BLaER1 treated with 17β-estradiol and CSF1 and Interleukin-3, amounts not matched to agents 10 nM and 100 nM (cell line): ENCODE data around the gene ABCA5.
"Not testable (repeated sequence)": the region's sequence is repeated elsewhere in the genome, so short reads cannot be mapped to it uniquely, and the experiment has no call there.

Experiments used
- H3K27ac ChIP-seq, 11 experiments: shearing (Covaris generic); formaldehyde crosslinking; 2 replicates each; pipeline ENCODE4 v1.8.1; 2022
- H3K27me3 ChIP-seq, 11 experiments: shearing (Covaris generic); formaldehyde crosslinking; 2 replicates each; pipeline ENCODE4 v1.8.1; 2022
- H3K36me3 ChIP-seq, 11 experiments: shearing (Covaris generic); formaldehyde crosslinking; 2 replicates each; pipeline ENCODE4 v1.8.1; 2022
- H3K4me1 ChIP-seq, 10 experiments: shearing (Covaris generic); formaldehyde crosslinking; 2 replicates each; pipeline ENCODE4 v1.8.1; 2022
- H3K4me2 ChIP-seq, 11 experiments: shearing (Covaris generic); formaldehyde crosslinking; 2 replicates each; pipeline ENCODE4 v1.8.1; 2022
- H3K4me3 ChIP-seq, 10 experiments: shearing (Covaris generic); formaldehyde crosslinking; 2 replicates each; pipeline ENCODE4 v1.8.1; 2022
- H3K9ac ChIP-seq, 11 experiments: shearing (Covaris generic); formaldehyde crosslinking; 2 replicates each; pipeline ENCODE4 v1.8.1; 2022
- H3K9me3 ChIP-seq, 11 experiments: shearing (Covaris generic); formaldehyde crosslinking; replicated peaks in 1 of 11; 2 replicates each; pipeline ENCODE4 v1.8.1; 2022
- H4K20me1 ChIP-seq, 11 experiments: shearing (Covaris generic); formaldehyde crosslinking; 2 replicates each; pipeline ENCODE4 v1.8.1; 2022
- Cebpa-rat ChIP-seq, 11 experiments: shearing (Covaris generic); IDR thresholded peaks; 2 replicates each; pipeline ENCODE4 v1.8.1; 2022

Gene ABCA5

GRCh38 chr17:69222707-69223258, 104.2 kb downstream of the ABCA5 start:
- Histone ChIP-seq H3K36me3 (no peaks in the 10 kb centered on the region), H3K27me3 (no peaks in the 10 kb centered on the region), H3K27ac (no peak overlapping the region), H4K20me1 (no peaks in the 10 kb centered on the region), H3K9ac (no peak overlapping the region), H3K9me3 (0 out of 22 replicates have a peak, but pooled peaks cover 0 to 4% (median 0%) of the 10 kb centered on the region in 11 experiments), H3K4me1 (peaks cover 6 to 38% (median 16%) of the 10 kb centered on the region in 10 experiments; a peak in 17 of 20 replicates), H3K4me3 (no peak overlapping the region), H3K4me2 (no peak overlapping the region)
- no peak for TF ChIP-seq Cebpa-rat (IDR thresholded peaks at IDR 0.05)

- no peaks in the 10 kb centered on the region for H3K27me3 ChIP-seq
- no peaks in the 10 kb centered on the region for H3K36me3 ChIP-seq
- H3K9ac ChIP-seq: no peak overlapping the region
- no peak overlapping the region for H3K4me3 ChIP-seq
- 0 out of 22 replicates have a peak, but pooled peaks cover 0 to 4% (median 0%) of the 10 kb centered on the region in 11 experiments for H3K9me3 ChIP-seq
- H3K4me1 ChIP-seq: peaks cover 0 to 20% (median 8%) of the 10 kb centered on the region in 10 experiments; a peak in 13 of 20 replicates
- no peak overlapping the region for H3K4me2 ChIP-seq
- TF ChIP-seq Cebpa-rat (IDR thresholded peaks at IDR 0.05): no peak
- no peaks in the 10 kb centered on the region for H4K20me1 ChIP-seq
- no peak overlapping the region for H3K27ac ChIP-seq
Measured at GRCh38 chr17:69220098-69220497, 106.8 kb downstream of the ABCA5 start.

GRCh38 chr17:69218986-69219385, 107.9 kb downstream of the ABCA5 start:
- Histone ChIP-seq H3K4me1 (peaks cover 0 to 15% (median 7%) of the 10 kb centered on the region in 10 experiments; a peak in 13 of 20 replicates), H3K27ac (no peak overlapping the region), H4K20me1 (no peaks in the 10 kb centered on the region), H3K4me3 (no peak overlapping the region), H3K9me3 (peaks cover 0 to 7% (median 0%) of the 10 kb centered on the region in 11 experiments; a peak in 5 of 22 replicates), H3K36me3 (no peaks in the 10 kb centered on the region), H3K27me3 (no peaks in the 10 kb centered on the region), H3K9ac (no peak overlapping the region), H3K4me2 (no peak overlapping the region)
- TF ChIP-seq Cebpa-rat (IDR thresholded peaks at IDR 0.05): no peak

- Histone ChIP-seq H4K20me1 (no peaks in the 10 kb centered on the region), H3K36me3 (0 out of 22 replicates have a peak, but pooled peaks cover 0 to 10% (median 0%) of the 10 kb centered on the region in 11 experiments), H3K27me3 (no peaks in the 10 kb centered on the region), H3K4me2 (no peak overlapping the region), H3K27ac (no peak overlapping the region), H3K4me3 (no peak overlapping the region), H3K4me1 (peaks cover 0 to 7% (median 0%) of the 10 kb centered on the region in 10 experiments; a peak in 5 of 20 replicates), H3K9ac (no peak overlapping the region), H3K9me3 (peaks cover 10 to 58% (median 14%) of the 10 kb centered on the region in 11 experiments; a peak in 19 of 22 replicates)
- TF ChIP-seq Cebpa-rat (IDR thresholded peaks at IDR 0.05): no peak
Measured at GRCh38 chr17:69213059-69213813, 113.7 kb downstream of the ABCA5 start.

- Histone ChIP-seq H3K9ac (no peak overlapping the region), H3K27me3 (no peaks in the 10 kb centered on the region), H3K4me3 (no peak overlapping the region), H4K20me1 (no peaks in the 10 kb centered on the region), H3K4me1 (peaks cover 0 to 35% (median 14%) of the 10 kb centered on the region in 10 experiments; a peak in 9 of 20 replicates), H3K9me3 (peaks cover 10 to 51% (median 14%) of the 10 kb centered on the region in 11 experiments; a peak in 19 of 22 replicates), H3K4me2 (no peak overlapping the region), H3K27ac (peak overlapping the region in 3 of 11 experiments; percentile 73 to 86 (median 75); a peak in 5 of 22 replicates), H3K36me3 (0 out of 22 replicates have a peak, but pooled peaks cover 0 to 10% (median 0%) of the 10 kb centered on the region in 11 experiments)
- no peak for TF ChIP-seq Cebpa-rat (IDR thresholded peaks at IDR 0.05)
Measured at GRCh38 chr17:69208640-69209039, 118.3 kb downstream of the ABCA5 start.

GRCh38 chr17:69207151-69207550, 119.8 kb downstream of the ABCA5 start:
- peak overlapping the region in 4 of 11 experiments; percentile 67 to 86 (median 74); a peak in 7 of 22 replicates for H3K27ac ChIP-seq
- H3K36me3 ChIP-seq: 0 out of 22 replicates have a peak, but pooled peaks cover 0 to under 1% (median 0%) of the 10 kb centered on the region in 11 experiments
- no peak for TF ChIP-seq Cebpa-rat (IDR thresholded peaks at IDR 0.05)
- no peaks in the 10 kb centered on the region for H4K20me1 ChIP-seq
- H3K4me1 ChIP-seq: peaks cover 0 to 41% (median 14%) of the 10 kb centered on the region in 10 experiments; a peak in 9 of 20 replicates
- H3K9me3 ChIP-seq: peaks cover 0 to 36% (median 0%) of the 10 kb centered on the region in 11 experiments; a peak in 5 of 22 replicates
- peak overlapping the region in 5 of 11 experiments; percentile 12 to 64 (median 58); a peak in 10 of 22 replicates for H3K4me2 ChIP-seq
- no peaks in the 10 kb centered on the region for H3K27me3 ChIP-seq
- H3K4me3 ChIP-seq: no peak overlapping the region
- no peak overlapping the region for H3K9ac ChIP-seq

- H4K20me1 ChIP-seq: no peaks in the 10 kb centered on the region
- H3K4me2 ChIP-seq: no peak overlapping the region
- no peak for TF ChIP-seq Cebpa-rat (IDR thresholded peaks at IDR 0.05)
- H3K4me3 ChIP-seq: no peak overlapping the region
- H3K9ac ChIP-seq: no peak overlapping the region
- H3K9me3 ChIP-seq: peaks cover 6 to 14% (median 11%) of the 10 kb centered on the region in 11 experiments; a peak in 18 of 22 replicates
- H3K4me1 ChIP-seq: peaks cover 0 to 12% (median 0%) of the 10 kb centered on the region in 10 experiments; a peak in 3 of 20 replicates
- H3K27ac ChIP-seq: no peak overlapping the region
- H3K36me3 ChIP-seq: no peaks in the 10 kb centered on the region
- no peaks in the 10 kb centered on the region for H3K27me3 ChIP-seq
Measured at GRCh38 chr17:69198238-69198637, 128.7 kb downstream of the ABCA5 start.

GRCh38 chr17:69196105-69196653, 130.8 kb downstream of the ABCA5 start:
- not testable (repeated sequence) for H3K9ac ChIP-seq, H3K36me3 ChIP-seq, H3K27me3 ChIP-seq, H3K27ac ChIP-seq, H3K4me2 ChIP-seq, H4K20me1 ChIP-seq, H3K4me3 ChIP-seq
- H3K4me1 ChIP-seq: peaks cover 0 to 18% (median 0%) of the 10 kb centered on the region in 10 experiments; a peak in 3 of 20 replicates
- peaks cover 6 to 14% (median 11%) of the 10 kb centered on the region in 11 experiments; a peak in 18 of 22 replicates for H3K9me3 ChIP-seq
